GM18867 (cell line): ENCODE measurements around the gene ERH.

Source experiments
- ATAC-seq: cut with Tn5 transposase; IDR thresholded peaks from one replicate; pipeline ENCODE4 v1.9.1; 2021; ENCODE audit warnings: mild to moderate bottlenecking, moderate library complexity; ENCODE audit not compliant: unreplicated experiment

The ERH gene

DNA sequence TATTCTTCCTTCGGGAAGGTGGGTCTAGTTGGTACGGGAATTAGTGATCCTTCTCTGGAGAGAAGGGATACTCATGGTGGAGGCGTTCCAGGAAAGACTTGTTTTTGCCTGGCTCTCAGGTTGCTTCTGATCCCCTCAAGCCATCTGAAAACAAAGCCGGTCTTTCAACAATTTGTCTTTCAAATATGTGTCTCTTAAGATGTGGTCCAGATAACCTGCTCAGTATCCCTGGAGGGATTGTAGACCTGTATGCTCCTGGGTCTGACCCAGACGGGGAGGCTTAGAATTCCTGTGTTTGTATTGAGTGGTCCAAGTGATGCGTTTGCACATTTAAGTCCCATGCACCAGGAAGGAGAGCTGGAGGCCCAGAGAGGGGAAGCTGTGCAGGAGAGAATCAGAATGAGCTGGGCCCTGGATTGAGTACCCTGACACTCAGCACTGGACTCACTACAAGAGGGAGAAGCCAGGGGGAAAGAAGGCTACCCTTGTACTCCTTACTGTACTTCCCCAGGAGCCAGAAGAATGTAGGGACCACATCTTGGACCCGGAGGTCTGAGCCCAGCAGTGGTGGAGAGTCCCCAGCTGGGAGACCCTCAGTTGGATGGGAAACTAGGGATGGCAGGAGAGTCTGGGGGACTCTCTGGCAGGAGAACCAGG lies 40.4 kb downstream of the ERH start:
- ATAC-seq, result no peak

DNA sequence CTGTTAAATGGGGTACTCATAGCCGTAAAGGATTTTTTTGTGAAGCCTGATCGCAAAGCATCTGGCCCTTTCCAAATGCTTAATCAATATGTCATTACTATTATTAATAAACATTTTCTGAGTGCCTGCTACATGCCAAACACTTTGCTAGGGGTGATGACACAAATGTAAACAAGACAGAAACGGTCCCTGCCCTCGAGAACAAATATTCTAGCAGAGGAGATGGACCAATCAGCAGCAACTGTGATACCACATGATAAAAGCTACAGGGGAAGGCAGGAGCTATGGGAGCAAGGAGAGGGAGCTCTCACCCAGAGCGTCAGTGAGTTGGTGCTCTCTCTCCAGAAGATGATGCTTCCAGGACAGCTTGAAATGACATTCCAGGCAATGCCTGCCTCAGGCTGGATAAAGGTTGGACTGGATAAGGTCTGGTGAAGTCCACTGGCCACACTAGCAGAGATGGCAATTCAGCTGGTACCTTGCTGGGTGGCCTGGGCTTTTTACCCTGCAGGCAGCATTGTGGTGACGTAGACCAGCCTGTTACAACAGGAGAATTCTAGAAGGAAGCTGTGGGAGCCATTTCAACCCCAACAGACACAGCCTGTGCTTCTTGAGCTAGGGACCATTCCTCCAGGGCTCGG lies 41.1 kb downstream of the ERH start:
- ATAC-seq, result no peak

- ATAC-seq, result no peak
These were observed 42.4 kb downstream of the ERH start for GRCh38 chr14:69355607-69356281.

- no peak for ATAC-seq
These were observed 42.9 kb downstream of the ERH start for GRCh38 chr14:69355154-69355597.

- ATAC-seq, result peak; percentile 90
These were observed 43.5 kb downstream of the ERH start for GRCh38 chr14:69354383-69355153.

GRCh38 chr14:69353168-69353567 lies 44.9 kb downstream of the ERH start:
- no peak for ATAC-seq

GRCh38 chr14:69351911-69352310 lies 46.2 kb downstream of the ERH start:
- ATAC-seq, result no peak

- ATAC-seq, result no peak
These were observed 46.7 kb downstream of the ERH start for GRCh38 chr14:69351385-69351784.

DNA sequence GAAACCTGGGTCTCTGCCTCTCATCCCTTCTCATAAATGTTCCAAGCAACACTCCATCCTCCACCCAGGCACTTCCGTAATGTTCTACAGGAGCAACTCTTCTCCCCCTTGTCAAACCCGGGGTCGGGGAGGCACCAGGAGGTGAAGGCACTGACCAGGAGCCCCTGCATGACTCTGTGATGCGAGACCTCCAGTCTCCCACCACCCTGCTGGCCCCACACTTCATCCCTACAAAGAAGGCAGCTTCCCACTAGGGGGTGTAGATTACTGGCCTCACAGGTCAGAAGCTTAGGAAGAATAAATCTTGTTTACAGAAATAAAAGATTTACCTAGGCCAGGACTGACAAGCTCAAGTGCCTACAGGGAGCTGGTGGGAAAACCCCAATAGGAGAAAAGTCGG lies 47.2 kb downstream of the ERH start:
- no peak for ATAC-seq

GRCh38 chr14:69349091-69349777 lies 48.9 kb downstream of the ERH start:
- ATAC-seq, result no peak

DNA sequence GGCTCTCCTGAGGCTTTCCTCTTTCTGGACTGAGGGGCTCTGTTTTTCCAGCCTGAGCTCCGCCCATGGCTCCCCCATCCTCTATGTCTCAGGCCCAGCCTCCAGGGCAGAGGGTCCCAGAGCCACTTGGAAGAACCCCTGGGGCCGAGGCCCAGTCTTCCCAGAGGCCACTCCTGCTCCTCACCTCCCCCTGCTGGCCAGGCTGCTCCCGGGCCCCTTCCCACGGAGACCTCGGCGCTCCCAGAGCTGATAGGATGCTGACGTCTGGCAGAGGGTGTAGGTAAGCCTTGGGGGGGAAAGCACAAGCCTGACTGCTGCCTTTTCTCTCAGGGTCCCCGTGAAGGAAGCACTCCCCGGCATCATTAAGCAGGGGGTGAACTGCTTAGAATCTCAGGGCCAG lies 51.4 kb downstream of the ERH start:
- no peak for ATAC-seq

DNA sequence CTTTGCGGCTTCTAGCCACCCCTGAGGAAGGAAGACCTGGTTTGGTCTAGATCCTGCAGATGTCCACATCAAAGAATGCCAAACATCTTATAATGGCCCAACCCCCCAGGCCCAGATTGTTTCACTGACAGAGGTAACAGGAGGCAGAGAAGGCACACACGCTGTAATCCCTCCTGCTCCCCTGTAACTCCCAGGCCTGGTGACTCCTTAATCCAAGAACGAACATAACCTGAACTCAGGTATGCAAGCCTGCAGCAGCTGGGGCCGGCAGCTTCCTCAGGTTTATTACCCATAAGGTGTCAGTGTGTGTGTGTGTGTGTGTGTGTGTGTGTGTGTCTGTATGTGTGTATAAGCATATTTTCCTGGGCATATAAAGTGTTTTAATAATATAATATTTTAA lies 52.7 kb downstream of the ERH start:
- no peak for ATAC-seq

DNA sequence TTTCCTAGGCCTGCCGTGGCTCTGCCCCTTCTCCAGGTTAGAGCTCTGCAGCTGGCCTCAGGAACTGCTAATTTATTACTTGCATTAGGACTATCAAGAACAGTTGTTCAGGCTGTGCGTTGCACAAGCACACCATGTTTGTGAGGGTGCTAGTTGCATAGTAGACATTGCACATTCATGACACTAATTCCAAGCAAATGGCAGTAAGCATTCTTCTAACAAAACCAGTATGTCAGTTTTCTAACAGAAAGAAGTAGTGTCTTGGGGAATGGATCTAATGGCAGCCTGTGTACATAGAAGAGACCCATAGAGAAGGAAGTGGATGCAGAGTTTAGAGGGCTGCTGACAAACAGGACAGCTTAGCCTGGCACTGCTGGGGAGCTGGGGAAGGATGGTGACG lies 53.9 kb downstream of the ERH start:
- ATAC-seq, result no peak

DNA sequence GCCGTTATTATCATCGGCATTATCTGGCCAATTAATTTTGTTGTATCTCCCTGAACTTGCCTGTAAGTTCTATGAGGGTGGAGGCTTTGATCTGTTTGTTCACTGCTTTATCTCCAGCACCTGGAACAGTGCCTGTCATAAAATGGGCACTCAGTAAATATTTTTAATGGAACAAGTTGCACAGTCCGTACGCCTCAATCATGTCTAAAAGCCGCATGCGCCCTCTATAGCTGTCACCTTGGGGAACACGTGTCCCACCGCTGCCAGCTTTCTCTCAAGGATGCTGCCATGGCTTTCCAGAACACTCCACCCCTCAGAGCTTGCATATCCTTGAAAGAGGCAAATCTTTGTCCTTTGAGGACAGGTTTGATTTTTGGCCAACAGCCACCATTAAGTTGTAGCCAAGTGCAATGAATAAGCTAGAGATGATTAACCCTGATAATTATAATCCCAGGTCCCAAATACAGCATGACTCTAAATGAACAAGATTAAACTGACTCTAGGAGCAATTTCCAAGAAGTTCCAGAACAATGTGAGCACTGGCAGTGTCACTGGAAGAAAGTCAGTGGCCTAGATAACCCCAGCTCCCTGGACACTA lies 55.1 kb downstream of the ERH start:
- no peak for ATAC-seq

DNA sequence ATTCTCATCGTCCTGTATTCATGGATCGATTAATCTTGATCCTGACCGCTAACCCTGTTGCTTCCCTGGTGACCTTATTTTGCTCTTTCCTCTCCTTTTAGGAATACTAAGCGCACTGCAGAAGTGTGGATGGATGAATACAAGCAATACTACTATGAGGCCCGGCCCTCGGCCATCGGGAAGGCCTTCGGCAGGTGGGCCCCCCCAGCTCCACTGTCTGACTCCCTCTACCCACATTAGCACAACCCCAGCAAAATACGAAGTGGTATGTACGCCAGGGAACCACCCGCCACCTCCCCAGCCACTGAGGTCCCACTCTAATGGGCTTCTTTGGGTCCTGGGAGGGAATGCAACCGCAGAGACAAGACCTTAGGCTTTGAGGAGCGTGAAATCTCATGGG lies 58.7 kb downstream of the ERH start:
- no peak for ATAC-seq

GRCh38 chr14:69337984-69338383 lies 60.1 kb downstream of the ERH start:
- no peak for ATAC-seq

DNA sequence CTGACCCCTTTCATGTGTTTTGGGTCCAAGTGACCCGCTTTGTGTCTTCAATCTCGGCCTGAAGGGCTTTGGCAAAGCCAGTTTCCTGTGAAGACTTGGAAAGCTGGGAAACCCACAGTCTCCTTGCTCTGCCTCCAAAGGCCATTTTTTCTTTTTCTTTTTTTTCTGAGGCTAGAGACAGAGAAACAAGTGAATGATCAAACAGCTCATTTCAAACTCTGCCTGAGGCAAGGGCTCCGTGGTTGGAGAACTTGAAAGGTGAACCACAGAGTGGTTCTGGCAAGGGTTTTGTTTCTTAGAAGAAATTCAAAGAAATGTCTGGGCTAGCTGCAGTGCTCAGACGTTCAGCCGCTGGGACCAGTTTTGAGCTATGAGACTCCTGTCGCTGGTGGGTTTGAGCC lies 62.7 kb downstream of the ERH start:
- ATAC-seq, result no peak

GRCh38 chr14:69334576-69334975 lies 63.5 kb downstream of the ERH start:
- ATAC-seq, result no peak

- ATAC-seq, result no peak
These were observed 64.2 kb downstream of the ERH start for GRCh38 chr14:69333791-69334337.

- ATAC-seq, result no peak
These were observed 65.2 kb downstream of the ERH start for GRCh38 chr14:69332782-69333395.
